Stomach smooth muscle (tissue), 2 donors: ENCODE measurements around the gene COL5A2.

Experiments
- H3K27ac ChIP-seq: one replicate; pipeline ENCODE4 v1.7.0; 2013; ENCODE audit warnings: mild to moderate bottlenecking, low read length, inconsistent platforms
- H3K27me3 ChIP-seq, 2 donors: one replicate each; pipeline ENCODE4 v1.7.0; 2013; ENCODE audit warnings: low read length in 2 of 2; ENCODE audit not compliant: insufficient read depth in 2 of 2, control insufficient read depth in 1 of 2
- H3K36me3 ChIP-seq, 2 donors: one replicate each; pipeline ENCODE4 v1.7.0; 2013; ENCODE audit warnings: low read length in 2 of 2; ENCODE audit not compliant: control insufficient read depth in 2 of 2, insufficient read depth in 2 of 2
- H3K4me1 ChIP-seq: one replicate; pipeline ENCODE4 v1.7.0; 2013; ENCODE audit warnings: low read length; ENCODE audit not compliant: control insufficient read depth, insufficient read depth
- H3K4me3 ChIP-seq, 2 donors: one replicate each; pipeline ENCODE4 v1.7.0; 2013; ENCODE audit warnings: low read length in 2 of 2
- H3K9ac ChIP-seq, 2 donors: one replicate each; pipeline ENCODE4 v1.7.0; 2013; ENCODE audit warnings: low read length in 2 of 2, mild to moderate bottlenecking in 1 of 2
- H3K9me3 ChIP-seq, 2 donors: one replicate each; pipeline ENCODE4 v1.7.0; 2013; ENCODE audit warnings: low read length in 2 of 2; ENCODE audit not compliant: control insufficient read depth in 2 of 2
- donor health status: healthy.
- donor health status: Pancreatic carcinoma.

COL5A2 gene

DNA sequence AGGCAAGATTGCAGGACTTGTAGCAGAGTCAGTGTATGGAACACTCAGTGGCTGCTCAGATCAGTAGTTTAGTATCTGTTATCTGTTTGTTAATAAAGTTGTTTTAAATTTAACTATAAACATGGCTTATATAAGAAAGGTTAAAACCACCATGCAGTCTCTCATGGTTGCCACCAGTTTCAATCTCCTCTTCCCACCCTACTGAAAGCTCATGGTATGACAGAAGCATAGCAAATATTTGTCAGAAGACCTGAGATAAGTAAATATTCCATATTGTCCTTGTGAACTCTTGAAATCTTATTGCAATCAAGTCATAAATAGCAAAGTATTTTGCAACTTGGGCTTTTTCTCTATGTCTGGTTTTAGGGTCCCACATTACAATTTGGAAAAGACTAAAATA, 2.1 kb upstream of the COL5A2 start:
- Histone ChIP-seq H3K9ac (no peak overlapping the region), H3K27me3 (no peaks in the 10 kb centered on the region), H3K4me1 (no peaks in the 10 kb centered on the region), H3K27ac (no peak overlapping the region), H3K4me3 (no peak overlapping the region), H3K36me3 (no peaks in the 10 kb centered on the region), H3K9me3 (no peaks in the 10 kb centered on the region)

DNA sequence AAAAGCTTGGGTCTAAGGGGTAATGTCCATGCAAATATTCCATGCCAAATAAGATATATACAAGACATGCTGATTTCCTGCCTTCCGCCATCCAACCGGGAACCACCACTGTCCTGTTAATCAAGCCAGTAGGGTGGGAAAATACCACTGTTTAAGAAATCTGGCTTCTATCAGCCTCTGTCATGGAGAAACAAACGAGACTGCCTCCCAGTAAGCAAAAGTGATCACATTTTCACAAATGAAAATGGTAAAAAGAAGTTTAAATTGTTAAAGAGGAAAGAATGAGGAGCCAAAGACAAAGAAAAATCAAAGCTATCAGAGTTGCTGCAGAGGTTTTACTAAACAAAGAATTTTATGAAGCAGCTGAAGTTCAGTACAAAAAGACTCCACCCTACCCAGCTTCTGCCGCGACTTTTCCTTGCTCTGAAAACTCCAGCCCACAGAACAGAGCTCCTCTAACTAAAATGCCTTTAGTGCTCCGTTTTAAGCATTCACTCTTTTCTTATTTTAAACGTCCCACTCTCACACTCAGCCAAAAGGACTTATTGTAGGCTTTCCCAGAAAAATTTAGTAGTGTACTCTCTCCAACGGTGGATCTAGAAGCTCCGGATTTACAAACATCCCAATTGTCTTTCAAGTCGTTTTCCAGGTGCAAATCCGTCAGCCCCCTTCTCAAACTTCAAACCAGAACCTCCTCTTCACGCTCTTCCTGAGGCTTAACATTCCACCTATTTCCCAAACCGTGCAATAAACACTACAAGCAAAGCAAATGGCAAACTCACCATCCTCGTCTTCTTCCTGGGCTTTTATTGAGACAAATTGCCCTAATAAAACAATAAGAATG, 613 bp downstream of the COL5A2 start:
- H3K9ac ChIP-seq: peak overlapping the region; percentile 73 to 86
- H3K27ac ChIP-seq: peak overlapping the region; percentile 74
- H3K4me3 ChIP-seq: peak overlapping the region; percentile 85 to 91
- no peaks in the 10 kb centered on the region for H3K27me3 ChIP-seq
- peaks cover 5% of the 10 kb centered on the region for H3K4me1 ChIP-seq
- H3K36me3 ChIP-seq: no peaks in the 10 kb centered on the region
- peaks cover 0 to 3% of the 10 kb centered on the region in 2 donors for H3K9me3 ChIP-seq

DNA sequence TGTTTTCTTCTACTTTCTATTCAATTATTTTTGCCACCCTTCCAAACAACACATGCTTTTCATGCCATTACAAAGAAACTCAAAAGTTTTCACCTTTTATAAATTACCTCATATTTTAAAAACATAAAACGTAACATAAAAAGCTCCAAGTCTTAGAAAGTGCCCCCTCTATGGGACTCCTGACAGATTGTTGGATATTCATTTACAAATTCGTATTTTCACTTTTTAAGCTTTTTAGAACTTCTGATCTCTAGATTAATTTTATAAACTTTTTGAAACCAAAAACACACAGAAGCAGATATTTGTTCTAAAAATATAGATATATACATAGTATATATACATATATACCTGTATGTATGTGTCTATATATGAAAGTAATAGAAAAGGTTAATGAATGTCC, 1.5 kb downstream of the COL5A2 start:
- no peaks in the 10 kb centered on the region for H3K27me3 ChIP-seq
- H3K4me1 ChIP-seq: peaks cover 5% of the 10 kb centered on the region
- H3K27ac ChIP-seq: no peak overlapping the region
- peak overlapping the region; percentile 13 to 86 for H3K9ac ChIP-seq
- no peaks in the 10 kb centered on the region for H3K36me3 ChIP-seq
- peaks cover 0 to 3% of the 10 kb centered on the region in 2 donors for H3K9me3 ChIP-seq
- H3K4me3 ChIP-seq: peak overlapping the region; percentile 85 to 91

DNA sequence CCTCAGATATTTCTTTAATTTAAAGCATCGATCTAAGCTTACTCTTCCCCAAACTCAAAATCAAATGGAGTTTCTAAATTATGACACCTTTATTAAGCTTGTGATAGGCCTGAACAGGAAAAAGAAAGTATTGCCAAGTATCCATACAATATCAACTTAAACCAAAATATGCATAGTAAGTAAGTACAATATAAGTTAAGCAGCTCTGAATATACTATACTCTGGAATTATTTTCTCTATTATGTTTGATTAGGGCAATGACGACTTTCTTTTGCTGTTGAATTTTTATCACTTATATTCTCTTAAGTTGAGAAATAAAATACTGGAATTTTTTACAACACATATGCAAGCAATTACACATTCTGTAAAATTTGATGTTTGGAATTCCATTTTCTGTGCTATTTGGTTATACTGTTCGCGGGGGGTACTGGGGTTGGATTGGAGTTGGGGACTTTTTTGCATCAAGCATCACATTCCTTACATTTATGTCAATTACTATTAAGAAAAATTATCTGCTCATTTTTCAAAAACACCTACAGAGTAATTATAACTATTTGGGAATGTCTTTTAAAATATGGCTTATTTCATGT, 2.2 kb downstream of the COL5A2 start:
- H3K27me3 ChIP-seq: no peaks in the 10 kb centered on the region
- H3K36me3 ChIP-seq: no peaks in the 10 kb centered on the region
- peaks cover 0 to 3% of the 10 kb centered on the region in 2 donors for H3K9me3 ChIP-seq
- peaks cover 5% of the 10 kb centered on the region for H3K4me1 ChIP-seq
- H3K4me3 ChIP-seq: peak overlapping the region; percentile 85 to 91
- H3K27ac ChIP-seq: no peak overlapping the region
- peak overlapping the region in 1 of 2 donors; percentile 86 for H3K9ac ChIP-seq

DNA sequence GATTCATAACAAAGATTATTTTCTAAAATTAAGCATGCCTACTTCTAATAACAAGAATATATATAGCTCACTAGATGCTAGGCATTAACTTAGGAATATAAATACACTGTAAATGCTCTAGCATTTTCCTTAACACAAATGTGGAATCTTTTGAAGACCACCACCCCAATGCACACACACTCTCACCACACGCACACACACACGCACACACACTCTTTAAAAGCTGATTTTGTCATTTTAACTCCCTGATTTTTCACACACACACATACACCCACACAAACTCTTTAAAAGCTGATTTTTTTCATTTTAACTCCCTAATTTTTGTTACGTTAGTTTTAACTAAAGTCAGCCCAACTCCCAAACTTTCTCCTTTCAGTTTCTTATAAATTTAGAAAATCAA, 3.0 kb downstream of the COL5A2 start:
- H3K4me3 ChIP-seq: peak overlapping the region; percentile 85 to 91
- H3K4me1 ChIP-seq: peaks cover 5% of the 10 kb centered on the region
- H3K9me3 ChIP-seq: peaks cover 0 to 3% of the 10 kb centered on the region in 2 donors
- peak overlapping the region; percentile 22 to 86 for H3K9ac ChIP-seq
- no peaks in the 10 kb centered on the region for H3K27me3 ChIP-seq
- no peak overlapping the region for H3K27ac ChIP-seq
- H3K36me3 ChIP-seq: no peaks in the 10 kb centered on the region

DNA sequence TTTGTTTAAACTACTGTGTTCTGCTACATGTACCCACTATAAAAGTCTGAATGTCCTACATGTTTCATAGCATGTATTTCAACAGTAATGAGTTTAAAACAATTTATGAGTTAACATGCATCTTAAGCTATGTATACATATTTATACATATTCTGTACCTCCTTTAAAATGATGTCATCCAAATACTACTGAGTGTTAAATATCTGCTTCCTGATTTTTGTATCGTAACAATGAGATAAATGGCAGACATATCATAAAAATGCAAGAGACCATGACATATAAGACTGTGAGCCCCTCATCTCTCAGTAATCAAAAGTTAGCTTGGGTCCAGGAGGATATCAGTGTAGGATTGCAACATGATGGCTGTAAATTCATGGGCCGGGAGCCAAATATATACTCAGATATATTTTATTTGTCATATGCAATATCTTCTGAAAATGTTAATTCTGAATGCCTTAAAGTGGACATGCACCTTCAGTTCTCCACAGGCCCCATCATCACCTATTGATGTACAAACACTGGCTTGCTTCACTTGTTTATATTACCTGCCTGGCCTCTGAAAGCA, 3.6 kb downstream of the COL5A2 start:
- H3K27ac ChIP-seq: no peak overlapping the region
- peak overlapping the region in 1 of 2 donors; percentile 86 for H3K9ac ChIP-seq
- H3K4me3 ChIP-seq: peak overlapping the region; percentile 85 to 91

DNA sequence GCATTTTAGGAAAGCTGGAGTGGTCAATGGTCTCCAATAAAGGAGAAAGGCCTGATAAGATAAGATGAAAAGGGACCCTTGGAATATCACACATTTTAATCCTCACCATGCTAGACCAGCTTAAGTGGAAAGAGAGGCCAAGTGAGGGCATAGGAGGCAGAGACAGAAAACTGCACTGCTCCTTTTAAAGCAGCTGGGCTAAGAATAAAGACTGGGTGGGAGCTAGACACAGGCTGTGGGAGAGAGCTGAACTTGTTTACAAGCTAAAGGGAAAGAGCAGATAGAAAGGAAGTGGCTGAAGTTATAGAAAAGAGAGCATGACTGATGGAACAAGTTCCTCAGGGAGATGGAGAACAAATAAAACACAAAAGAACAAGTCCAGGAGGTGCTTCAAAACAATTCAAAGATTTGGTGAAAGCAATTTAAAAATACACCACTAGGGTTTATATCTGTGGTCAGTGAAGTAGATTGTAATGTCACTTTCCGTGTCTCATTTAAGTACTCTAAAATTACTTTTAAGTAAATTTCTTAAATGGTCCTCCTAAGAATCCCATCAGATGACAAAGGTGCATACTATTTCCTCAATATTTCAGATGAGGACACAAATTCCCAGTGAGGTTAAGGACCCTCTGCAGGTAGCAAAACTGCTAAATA, 7.5 kb downstream of the COL5A2 start:
- H3K4me1 ChIP-seq: peaks cover 10% of the 10 kb centered on the region
- H3K9ac ChIP-seq: peak overlapping the region in 1 of 2 donors; percentile 40
- peaks cover 0 to 3% of the 10 kb centered on the region in 2 donors for H3K9me3 ChIP-seq
- H3K27ac ChIP-seq: peak overlapping the region; percentile 38
- no peaks in the 10 kb centered on the region for H3K36me3 ChIP-seq
- H3K4me3 ChIP-seq: peak overlapping the region in 1 of 2 donors; percentile 9
- H3K27me3 ChIP-seq: no peaks in the 10 kb centered on the region

More for the DNA sequence above, 3.6 kb downstream of the COL5A2 start:
- Histone ChIP-seq H3K4me1 (peaks cover 10% of the 10 kb centered on the region), H3K27me3 (no peaks in the 10 kb centered on the region), H3K9me3 (peaks cover 0 to 3% of the 10 kb centered on the region in 2 donors), H3K36me3 (no peaks in the 10 kb centered on the region)

DNA sequence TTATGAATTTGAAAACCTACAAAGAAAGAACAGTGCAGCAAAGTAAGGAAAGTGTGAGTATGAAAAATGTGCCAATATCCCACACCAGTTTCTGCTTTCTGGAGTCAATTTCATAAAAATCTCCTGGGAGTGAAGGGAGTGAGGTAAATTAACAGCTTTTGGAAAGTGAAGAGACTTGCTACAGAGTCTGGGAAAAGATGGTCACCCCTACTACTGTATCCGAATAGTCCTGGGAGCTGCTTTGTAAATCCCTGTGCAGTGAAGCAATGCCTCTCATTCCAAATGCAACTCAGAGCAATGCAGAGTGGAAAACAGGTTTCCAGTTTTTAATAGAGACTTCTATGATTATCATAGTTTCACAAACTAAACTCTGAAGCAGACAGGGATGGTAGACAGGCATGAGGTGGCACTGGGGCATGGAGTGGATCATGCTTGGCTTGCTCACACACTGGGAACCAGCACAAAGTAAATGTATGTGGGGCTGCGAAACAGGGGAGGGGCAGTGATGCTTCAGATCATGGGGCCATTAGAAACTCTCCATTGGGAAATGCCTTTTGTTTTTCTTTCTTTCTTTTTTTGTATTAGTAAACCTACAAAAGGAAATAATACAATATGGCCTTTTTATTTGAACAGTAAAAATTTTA, 10.6 kb downstream of the COL5A2 start:
- Histone ChIP-seq H3K4me3 (no peak overlapping the region), H3K9ac (no peak overlapping the region), H3K27ac (no peak overlapping the region), H3K36me3 (no peaks in the 10 kb centered on the region), H3K9me3 (no peaks in the 10 kb centered on the region), H3K27me3 (no peaks in the 10 kb centered on the region), H3K4me1 (peaks cover 7% of the 10 kb centered on the region)

DNA sequence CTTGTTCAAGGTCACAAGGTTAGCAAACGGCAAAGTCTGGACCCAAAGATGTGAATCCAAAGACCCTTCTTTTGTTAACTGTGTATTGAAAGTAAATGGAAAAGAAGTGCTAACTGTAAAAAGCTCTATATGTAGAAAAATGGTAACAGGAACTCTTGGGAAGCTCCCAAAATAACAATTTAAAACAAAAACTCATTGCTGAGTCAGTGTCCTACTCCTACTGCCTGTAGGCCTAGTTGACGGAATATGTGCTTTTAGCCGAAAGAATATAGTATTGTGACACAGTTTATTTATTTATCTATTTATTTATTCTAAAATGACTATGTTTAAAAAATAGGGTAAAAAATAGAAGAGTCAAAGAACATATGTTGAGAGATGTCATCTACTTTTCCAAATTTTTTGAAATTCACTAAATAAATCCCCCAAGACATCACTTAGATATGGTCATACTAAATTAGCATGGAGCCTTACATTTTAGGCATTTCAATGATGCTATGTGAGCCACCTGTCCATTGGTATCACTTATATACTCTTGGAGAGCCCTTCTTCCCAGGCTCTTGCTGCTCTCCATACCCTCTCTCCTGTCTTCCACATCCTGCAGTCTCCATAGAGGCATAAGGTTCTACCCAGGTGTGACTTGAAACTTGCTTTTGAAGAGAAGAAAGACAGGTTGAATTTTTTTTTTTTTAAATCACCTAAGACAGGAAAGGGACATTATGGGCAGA, 13.7 kb downstream of the COL5A2 start:
- no peak overlapping the region for H3K27ac ChIP-seq
- peaks cover 7% of the 10 kb centered on the region for H3K4me1 ChIP-seq

DNA sequence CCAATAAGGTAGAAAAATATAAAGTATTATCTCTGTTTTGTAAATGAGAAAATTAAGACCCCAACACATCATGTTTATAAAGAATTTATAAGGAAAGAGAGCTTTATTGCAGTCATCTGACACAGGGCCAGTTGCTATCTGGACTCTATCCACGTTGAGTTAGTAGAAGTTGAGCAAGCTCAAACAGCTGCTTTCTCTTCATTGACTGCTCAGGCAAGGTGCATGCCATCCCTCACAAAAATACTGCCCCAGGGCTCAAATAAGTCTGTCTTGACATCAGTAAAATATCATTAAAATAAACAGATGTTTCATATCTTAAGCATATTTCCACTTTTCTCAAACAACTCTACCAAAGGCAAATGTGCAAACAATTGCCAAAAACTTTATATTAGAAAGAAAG, 14.8 kb downstream of the COL5A2 start:
- Histone ChIP-seq H3K9me3 (no peaks in the 10 kb centered on the region), H3K4me3 (no peak overlapping the region), H3K27ac (no peak overlapping the region), H3K27me3 (no peaks in the 10 kb centered on the region), H3K36me3 (no peaks in the 10 kb centered on the region), H3K4me1 (peaks cover 7% of the 10 kb centered on the region), H3K9ac (no peak overlapping the region)

More for the DNA sequence above, 13.7 kb downstream of the COL5A2 start:
- no peaks in the 10 kb centered on the region for H3K27me3 ChIP-seq
- no peak overlapping the region for H3K9ac ChIP-seq
- no peaks in the 10 kb centered on the region for H3K9me3 ChIP-seq
- H3K4me3 ChIP-seq: no peak overlapping the region
- H3K36me3 ChIP-seq: no peaks in the 10 kb centered on the region
